Fibroblast of pulmonary artery (primary cell): Measurements from ENCODE around the gene LY6G5C.

Experiments used
- DNase-seq: peaks from one replicate; pipeline ENCODE4 v3.0.0-alpha.2; 2010; ENCODE audit warnings: low read depth
- H3K4me3 ChIP-seq: replicated peaks from 2 replicates; pipeline ENCODE4 v1.5.1; 2011; ENCODE audit warnings: low read depth, mild to moderate bottlenecking, control low read depth, low read length, moderate library complexity
- TF ChIP-seq, protein P1 (sequence below): IDR thresholded peaks from 2 replicates; pipeline ENCODE4 v1.5.1; 2011; ENCODE audit warnings: mild to moderate bottlenecking, control low read depth, low read length, inconsistent platforms; ENCODE audit errors: missing control alignments

Gene LY6G5C

DNA sequence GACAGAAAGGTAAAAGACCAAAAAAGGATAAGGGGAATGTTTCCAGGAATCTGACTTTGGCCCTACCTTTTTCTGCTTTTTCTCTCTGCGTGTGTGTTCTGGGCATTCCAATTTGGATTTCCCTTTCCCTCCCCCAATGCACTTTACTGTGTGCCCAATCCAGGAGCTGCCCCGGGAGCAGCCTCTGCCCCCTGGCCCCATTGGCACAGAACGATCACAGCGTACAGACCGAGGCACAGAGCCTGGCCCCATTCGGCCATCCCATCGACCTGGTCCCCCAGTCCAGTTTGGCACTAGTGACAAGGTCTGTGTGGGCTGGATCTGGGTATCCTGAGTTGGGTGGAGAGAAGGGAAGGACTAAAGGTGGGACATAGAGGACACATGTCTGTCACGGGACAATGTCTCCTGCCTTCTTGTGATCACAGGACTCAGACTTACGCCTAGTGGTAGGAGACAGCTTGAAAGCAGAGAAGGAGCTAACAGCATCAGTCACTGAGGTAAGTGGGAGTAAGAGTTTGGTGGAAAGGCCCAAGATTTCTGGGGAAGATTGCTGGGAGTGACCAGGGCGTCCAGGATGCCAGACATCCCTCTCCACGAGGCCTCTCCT, 45.8 kb downstream of the LY6G5C start:
- TF ChIP-seq, protein P1, sequence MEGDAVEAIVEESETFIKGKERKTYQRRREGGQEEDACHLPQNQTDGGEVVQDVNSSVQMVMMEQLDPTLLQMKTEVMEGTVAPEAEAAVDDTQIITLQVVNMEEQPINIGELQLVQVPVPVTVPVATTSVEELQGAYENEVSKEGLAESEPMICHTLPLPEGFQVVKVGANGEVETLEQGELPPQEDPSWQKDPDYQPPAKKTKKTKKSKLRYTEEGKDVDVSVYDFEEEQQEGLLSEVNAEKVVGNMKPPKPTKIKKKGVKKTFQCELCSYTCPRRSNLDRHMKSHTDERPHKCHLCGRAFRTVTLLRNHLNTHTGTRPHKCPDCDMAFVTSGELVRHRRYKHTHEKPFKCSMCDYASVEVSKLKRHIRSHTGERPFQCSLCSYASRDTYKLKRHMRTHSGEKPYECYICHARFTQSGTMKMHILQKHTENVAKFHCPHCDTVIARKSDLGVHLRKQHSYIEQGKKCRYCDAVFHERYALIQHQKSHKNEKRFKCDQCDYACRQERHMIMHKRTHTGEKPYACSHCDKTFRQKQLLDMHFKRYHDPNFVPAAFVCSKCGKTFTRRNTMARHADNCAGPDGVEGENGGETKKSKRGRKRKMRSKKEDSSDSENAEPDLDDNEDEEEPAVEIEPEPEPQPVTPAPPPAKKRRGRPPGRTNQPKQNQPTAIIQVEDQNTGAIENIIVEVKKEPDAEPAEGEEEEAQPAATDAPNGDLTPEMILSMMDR = no peak
- H3K4me3 ChIP-seq = no peak overlapping the region
- no peak for DNase-seq

DNA sequence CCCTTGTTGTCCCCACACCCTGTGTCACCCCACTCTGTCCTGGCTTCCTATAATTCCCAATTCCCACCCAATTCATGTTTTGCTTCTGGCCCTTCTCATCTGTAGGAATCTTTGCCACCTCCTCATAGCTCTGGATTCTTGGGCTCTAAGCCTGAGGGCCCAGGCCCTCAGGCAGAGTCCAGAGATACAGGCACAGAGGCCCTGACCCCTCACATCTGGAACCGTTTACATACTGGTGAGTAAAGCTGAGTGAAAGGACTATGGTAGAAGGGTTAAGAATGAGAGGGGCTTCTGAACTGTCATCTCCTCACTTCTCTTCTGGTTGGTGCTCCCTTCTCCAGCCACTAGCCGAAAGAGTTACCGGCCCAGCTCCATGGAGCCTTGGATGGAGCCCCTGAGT, 46.7 kb downstream of the LY6G5C start:
- no peak overlapping the region for H3K4me3 ChIP-seq
- TF ChIP-seq, protein P1 = no peak
- DNase-seq = no peak

DNA sequence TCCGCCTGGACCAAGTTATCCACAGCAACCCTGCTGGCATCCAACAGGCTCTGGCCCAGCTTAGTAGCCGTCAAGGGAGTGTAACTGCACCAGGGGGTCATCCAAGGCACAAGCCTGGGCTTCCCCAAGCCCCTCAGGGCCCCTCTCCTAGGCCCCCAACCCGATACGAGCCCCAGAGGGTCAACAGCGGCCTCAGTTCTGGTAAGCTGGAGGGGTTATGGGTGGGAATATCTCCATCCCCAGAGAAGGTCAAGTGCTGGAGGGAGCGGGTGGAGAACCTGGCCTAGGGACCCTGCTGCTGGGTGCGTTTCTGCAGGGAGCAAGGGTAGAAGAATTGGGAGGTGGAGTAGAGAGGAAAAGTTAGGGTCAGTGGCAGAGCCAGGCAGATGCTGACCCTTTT, 47.4 kb downstream of the LY6G5C start:
- DNase-seq = no peak
- TF ChIP-seq, protein P1 = no peak
- H3K4me3 ChIP-seq = no peak overlapping the region

DNA sequence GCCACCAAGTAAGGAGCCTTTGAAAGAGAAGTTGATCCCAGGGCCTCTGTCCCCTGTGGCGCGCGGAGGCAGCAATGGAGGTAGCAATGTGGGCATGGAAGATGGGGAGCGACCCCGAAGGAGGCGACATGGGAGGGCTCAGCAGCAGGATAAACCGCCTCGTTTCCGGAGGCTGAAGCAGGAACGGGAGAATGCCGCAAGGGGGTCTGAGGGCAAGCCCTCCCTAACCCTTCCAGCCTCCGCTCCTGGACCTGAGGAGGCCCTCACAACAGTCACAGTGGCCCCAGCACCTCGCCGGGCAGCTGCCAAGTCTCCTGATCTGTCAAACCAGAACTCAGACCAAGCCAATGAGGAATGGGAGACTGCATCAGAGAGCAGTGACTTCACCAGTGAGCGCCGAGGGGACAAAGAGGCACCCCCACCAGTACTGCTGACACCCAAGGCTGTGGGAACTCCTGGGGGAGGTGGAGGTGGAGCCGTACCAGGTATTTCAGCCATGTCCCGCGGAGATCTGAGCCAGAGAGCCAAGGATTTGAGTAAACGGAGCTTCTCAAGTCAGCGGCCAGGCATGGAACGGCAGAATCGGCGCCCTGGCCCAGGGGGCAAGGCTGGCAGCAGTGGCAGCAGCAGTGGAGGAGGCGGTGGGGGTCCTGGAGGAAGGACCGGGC, 48.5 kb downstream of the LY6G5C start:
- TF ChIP-seq, protein P1 = no peak
- DNase-seq = no peak
- no peak overlapping the region for H3K4me3 ChIP-seq

DNA sequence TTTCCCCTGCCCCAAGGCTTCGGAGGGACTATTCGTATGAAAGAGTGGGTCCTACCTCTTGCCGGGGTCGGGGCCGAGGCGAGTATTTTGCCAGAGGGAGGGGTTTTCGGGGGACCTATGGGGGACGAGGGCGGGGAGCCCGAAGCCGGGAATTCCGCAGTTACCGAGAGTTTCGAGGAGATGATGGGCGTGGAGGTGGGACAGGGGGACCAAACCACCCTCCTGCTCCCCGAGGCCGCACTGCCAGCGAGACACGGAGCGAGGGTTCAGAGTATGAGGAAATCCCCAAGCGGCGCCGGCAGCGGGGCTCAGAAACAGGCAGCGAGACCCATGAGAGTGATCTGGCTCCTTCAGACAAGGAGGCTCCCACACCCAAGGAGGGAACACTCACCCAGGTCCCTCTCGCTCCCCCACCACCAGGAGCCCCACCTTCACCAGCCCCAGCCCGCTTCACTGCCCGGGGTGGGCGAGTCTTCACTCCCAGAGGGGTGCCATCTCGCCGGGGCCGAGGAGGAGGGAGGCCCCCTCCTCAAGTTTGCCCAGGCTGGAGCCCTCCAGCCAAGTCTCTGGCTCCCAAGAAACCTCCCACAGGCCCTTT, 49.1 kb downstream of the LY6G5C start:
- TF ChIP-seq, protein P1 = no peak
- no peak for DNase-seq
- H3K4me3 ChIP-seq = no peak overlapping the region

DNA sequence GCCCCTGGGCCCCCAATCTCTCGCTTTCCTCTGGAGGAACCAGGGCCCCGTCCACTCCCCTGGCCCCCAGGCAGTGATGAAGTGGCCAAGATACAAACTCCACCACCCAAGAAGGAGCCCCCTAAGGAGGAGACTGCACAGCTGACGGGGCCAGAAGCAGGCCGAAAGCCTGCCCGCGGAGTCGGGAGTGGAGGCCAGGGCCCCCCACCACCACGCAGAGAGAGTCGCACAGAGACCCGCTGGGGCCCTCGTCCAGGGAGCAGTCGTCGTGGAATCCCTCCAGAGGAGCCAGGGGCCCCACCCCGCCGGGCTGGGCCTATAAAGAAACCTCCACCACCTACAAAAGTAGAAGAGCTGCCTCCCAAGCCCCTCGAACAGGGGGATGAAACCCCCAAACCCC, 49.7 kb downstream of the LY6G5C start:
- no peak overlapping the region for H3K4me3 ChIP-seq
- TF ChIP-seq, protein P1 = no peak
- DNase-seq = no peak
